PFSK-1 (cell line): ENCODE results near the gene DTX3.

Source experiments
- FOXP2 ChIP-seq: optimal IDR thresholded peaks from 2 replicates; pipeline ENCODE3; 2011; ENCODE audit warnings: borderline replicate concordance, control low read depth, inconsistent platforms; ENCODE audit not compliant: insufficient read depth; ENCODE audit errors: extremely low read length, extremely low read depth
- POLR2AphosphoS5 ChIP-seq: IDR thresholded peaks from 2 replicates; pipeline ENCODE4 v1.6.1; 2012; ENCODE audit warnings: low read depth, mild to moderate bottlenecking, control low read depth, low read length, moderate library complexity

GRCh38 chr12:57623385-57623784 lies 18.8 kb downstream of the DTX3 start:
- no peak for TF ChIP-seq FOXP2
- no peak for TF ChIP-seq POLR2AphosphoS5
